Stimulated activated CD8-positive, alpha-beta memory T cell treated with anti-CD3 and anti-CD28 coated beads, Interleukin-15, amount 100 ng/mL, for 4 hours (primary cell): ENCODE results near the gene PFKFB4.
"Not testable (repeated sequence)": the region's sequence is repeated elsewhere in the genome, so short reads cannot be mapped to it uniquely, and the experiment has no call there.

Source experiments
- DNase-seq, 2 donors: peaks; one replicate each; pipeline ENCODE4 v3.0.0-alpha.2; 2020; ENCODE audit warnings: low read depth in 2 of 2

Gene PFKFB4

GRCh38 chr3:48560648-48561018 lies 4.0 kb upstream of the PFKFB4 start:
- no peak for DNase-seq

GRCh38 chr3:48558493-48559134 lies 2.0 kb upstream of the PFKFB4 start:
- DNase-seq: no peak

- no peak for DNase-seq
Observed at GRCh38 chr3:48555949-48556795, 431 bp downstream of the PFKFB4 start.

GRCh38 chr3:48555231-48555948 lies 1.2 kb downstream of the PFKFB4 start:
- no peak for DNase-seq

DNA sequence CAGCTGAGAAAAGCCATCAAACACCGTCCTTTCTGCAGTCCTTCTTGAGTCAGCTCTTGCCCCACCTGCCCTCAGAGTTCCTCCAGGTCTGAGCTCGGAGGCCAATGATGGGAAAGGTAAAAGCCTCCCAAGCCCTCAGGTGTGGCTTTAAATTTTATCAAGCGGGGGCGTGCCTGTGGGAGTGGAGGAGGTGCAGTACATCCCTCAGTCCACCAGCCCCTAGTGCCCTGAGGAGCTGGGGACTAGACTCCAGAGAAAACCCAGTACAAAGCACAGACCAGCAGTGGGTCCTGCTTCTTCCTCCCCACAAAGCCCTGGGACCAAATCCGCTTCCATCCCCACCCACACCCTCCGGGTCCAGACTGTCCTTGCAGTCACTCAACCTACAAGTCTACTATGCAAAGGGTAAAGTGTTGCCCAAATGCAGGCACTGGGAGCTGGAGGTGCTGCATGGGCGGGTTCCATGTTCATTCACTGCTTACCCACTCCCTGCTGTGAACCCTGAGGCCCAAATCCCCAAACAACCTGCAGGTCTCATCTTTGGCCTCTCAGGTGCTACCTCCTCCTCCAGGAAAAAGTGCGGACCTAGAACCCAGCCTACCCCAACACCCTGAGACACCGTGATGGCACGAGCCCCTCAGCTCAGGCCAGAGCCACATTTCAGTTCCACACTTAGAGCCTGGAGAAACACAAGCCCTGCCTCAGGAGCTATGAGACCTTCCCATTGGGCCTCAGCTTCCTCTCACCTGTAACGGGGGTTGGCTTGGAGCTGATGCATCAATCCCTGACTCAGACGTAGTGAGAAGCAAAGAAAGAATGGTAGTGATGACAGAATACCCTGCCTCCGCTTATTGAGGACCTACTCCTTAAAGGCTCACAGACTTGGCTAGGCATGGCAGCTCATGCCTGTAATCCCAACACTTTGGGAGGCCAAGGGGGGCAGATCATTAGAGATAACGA lies 2.4 kb downstream of the PFKFB4 start:
- DNase-seq: no peak

DNA sequence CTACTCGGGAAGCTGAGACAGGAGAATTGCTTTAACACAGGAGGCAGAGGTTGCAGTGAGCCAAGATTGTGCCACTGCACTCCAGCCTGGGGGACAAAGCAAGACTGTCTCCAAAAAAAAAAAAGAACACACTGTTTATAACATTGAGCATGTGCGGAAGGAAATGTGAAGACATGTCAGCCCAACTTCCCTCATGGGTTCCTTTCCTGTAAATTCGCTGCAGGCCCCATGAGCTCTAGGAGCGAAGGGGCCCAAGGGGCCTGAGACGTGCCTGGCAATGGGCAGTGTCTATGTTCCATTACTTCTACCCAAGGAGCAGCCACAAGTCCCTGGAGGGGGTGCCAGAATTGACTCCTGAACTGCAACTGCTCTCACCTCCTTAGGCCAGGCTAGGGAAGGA lies 3.2 kb downstream of the PFKFB4 start:
- DNase-seq: no peak

GRCh38 chr3:48552111-48552951 lies 4.3 kb downstream of the PFKFB4 start:
- no peak for DNase-seq

GRCh38 chr3:48551651-48552050 lies 5.0 kb downstream of the PFKFB4 start:
- not testable (repeated sequence) for DNase-seq

DNA sequence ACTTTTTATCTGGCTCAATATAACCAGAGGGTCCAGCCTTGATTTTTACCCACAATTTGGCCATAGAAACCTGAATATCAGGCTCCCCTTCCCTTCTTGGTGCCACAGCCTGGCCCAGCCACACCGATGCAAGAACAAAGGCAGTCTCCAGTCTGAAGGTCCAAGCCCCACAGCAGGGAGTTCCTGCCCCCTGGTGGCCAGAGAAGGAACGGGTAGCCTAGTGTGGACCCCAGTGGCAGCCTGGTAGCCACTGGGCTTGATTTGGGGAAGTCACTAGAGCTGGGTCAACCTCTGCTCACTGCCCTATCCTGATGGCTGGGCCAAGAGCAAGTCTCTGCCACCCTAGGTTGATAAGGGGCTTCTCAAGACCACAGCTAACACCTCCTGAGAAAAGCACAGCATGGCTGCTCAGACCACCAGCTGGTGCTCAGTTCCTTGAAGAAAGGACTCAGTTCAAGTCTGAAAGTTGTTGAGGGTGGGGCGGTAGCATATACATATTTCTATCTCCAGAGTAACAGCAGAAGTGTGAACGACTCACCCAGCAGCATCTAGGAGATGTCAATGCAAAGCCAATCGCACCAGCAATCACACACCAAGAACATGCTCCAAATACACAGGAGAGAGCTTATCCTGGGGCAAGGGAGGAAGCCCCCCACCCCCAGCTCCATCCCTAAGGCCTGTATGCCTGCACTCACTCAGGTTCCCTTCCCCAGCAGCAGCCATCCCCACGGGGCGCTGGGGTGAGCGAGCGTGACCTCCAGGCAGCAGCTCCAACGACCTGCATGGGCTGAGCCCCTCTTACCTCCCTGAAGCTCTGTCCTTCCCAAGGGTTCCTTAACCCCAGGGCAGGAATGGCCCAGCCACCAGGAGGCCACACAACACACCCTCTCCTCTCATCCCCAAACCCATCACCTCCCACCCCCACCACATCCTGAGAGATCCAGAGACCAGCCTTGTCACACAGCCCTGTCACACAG lies 7.6 kb downstream of the PFKFB4 start:
- peak; percentile 42 to 68 for DNase-seq

- DNase-seq: no peak
Observed at GRCh38 chr3:48548126-48548525, 8.5 kb downstream of the PFKFB4 start.

DNA sequence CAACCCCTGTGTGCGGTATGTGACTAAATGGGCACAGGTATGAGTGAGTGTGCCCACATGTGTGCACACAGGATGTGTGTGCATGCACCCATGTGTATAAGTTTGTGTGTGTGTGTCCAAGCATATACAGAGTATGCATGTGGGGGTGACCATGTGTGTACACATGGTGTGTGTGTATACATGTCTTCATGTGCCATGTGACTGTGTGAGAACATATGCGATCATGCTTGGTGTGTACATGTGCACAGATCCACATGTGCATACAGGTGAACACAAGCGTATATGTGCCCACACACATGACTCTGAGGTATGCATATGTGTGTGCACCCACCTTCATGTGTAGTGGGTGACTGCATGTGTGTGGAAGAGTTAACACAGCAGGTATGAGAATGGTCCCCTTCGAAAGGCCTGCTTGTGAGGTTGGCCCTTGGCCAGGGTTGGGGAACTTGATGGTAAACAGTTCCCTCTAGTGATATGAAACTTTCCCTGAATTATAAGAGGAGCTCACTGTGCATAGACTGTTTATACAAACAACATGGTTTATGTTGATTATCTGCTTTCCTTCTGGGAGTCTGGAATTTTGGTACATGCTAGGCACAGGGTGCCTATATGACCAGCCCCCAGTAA lies 10.3 kb downstream of the PFKFB4 start:
- no peak for DNase-seq

GRCh38 chr3:48544141-48544540 lies 12.5 kb downstream of the PFKFB4 start:
- DNase-seq: no peak

GRCh38 chr3:48543271-48543866 lies 13.2 kb downstream of the PFKFB4 start:
- no peak for DNase-seq

GRCh38 chr3:48538451-48538850 lies 18.2 kb downstream of the PFKFB4 start:
- DNase-seq: no peak

- DNase-seq: no peak
Observed at GRCh38 chr3:48536785-48537184, 19.8 kb downstream of the PFKFB4 start.

DNA sequence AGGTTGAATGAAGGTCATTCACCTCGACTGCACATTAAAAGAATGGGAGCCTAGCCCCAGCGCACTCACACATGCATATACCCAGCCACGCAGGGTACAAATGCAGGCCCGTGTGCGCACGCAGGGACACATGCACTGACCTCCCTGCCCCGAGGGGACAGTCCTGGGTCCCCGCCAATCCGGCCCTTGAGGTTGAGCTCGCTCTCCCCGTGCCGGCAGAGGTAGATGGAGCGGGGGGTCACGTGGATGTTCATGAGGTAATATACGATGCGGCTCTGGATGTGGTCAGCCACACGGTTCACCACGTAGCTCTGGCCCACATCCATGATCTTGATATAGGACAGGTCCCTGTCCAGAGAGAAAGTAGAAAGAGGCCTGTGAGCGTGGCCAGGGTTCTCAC lies 20.5 kb downstream of the PFKFB4 start:
- DNase-seq: no peak

DNA sequence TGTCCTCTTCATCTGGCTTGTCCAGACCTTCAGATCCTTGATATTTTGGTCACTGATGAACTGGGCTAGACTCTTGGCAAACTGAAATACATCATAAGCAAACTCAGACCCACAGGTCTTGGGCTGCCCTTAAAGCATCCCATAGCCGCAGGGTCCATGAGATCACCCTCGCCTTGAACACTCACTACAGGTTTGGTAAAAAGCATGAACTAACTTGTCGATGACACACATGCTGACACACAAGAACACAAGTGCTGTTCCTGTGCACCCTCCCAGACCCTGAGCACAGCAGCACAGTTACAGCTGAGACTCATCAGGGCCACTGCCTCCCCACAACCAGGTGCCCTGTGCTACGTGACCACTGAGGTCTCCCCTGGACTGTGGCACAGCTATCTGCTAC lies 21.0 kb downstream of the PFKFB4 start:
- no peak for DNase-seq

DNA sequence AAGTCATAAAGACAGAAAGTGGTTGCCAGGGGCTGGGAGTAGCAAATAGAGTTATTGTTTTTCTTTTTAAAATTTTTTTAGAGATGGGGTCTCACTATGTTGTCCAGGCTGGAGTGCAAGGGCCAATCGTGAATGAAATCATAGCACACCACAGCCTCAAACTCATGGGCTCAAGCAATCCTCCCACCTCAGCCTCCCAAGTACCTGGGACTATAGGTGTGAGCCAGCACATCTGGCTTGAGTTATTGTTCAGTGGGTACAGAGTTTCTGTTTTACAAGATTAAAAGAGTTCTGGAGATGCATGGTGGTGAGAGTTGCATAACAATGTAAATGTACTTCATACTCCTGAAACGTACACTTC lies 23.6 kb downstream of the PFKFB4 start:
- no peak for DNase-seq
